ENCODE measurements around the gene HAPLN3. TPM values are rescaled to one million over a fixed set of nuclear protein-coding genes. Genes with fewer than 3 reads are reported as not detected.

HAPLN3 gene
- total RNA-seq, 1 donor from 2014 or later = 5.2 TPM

GRCh38 chr15:88911766-88912118 is 16.4 kb upstream of the HAPLN3 start:
- DNase-seq (ENCODE audit: low spot score) = no peak

GRCh38 chr15:88909956-88910831 is 14.8 kb upstream of the HAPLN3 start:
- DNase-seq (ENCODE audit: low spot score) = no peak

- no peak for DNase-seq (ENCODE audit: low spot score)
These were observed 13.6 kb upstream of the HAPLN3 start for GRCh38 chr15:88908697-88909621.

GRCh38 chr15:88908123-88908522 is 12.8 kb upstream of the HAPLN3 start:
- DNase-seq (ENCODE audit: low spot score) = no peak

- DNase-seq (ENCODE audit: low spot score) = no peak
These were observed 11.8 kb upstream of the HAPLN3 start for GRCh38 chr15:88907111-88907510.

- DNase-seq (ENCODE audit: low spot score) = no peak
These were observed 11.2 kb upstream of the HAPLN3 start for GRCh38 chr15:88906551-88906950.

- no peak for DNase-seq (ENCODE audit: low spot score)
These were observed 10.8 kb upstream of the HAPLN3 start for GRCh38 chr15:88906130-88906529.

- DNase-seq (ENCODE audit: low spot score) = no peak
These were observed 10.2 kb upstream of the HAPLN3 start for GRCh38 chr15:88905576-88905975.

- no peak for DNase-seq (ENCODE audit: low spot score)
These were observed 9.4 kb upstream of the HAPLN3 start for GRCh38 chr15:88904624-88905327.

GRCh38 chr15:88904257-88904623 is 8.9 kb upstream of the HAPLN3 start:
- no peak for DNase-seq (ENCODE audit: low spot score)

- DNase-seq (ENCODE audit: low spot score) = no peak
These were observed 7.5 kb upstream of the HAPLN3 start for GRCh38 chr15:88902846-88903245.

- DNase-seq (ENCODE audit: low spot score) = no peak
These were observed 7.0 kb upstream of the HAPLN3 start for GRCh38 chr15:88902221-88902835.

GRCh38 chr15:88901508-88902220 is 6.3 kb upstream of the HAPLN3 start:
- DNase-seq (ENCODE audit: low spot score) = no peak

- DNase-seq (ENCODE audit: low spot score) = no peak
These were observed 5.7 kb upstream of the HAPLN3 start for GRCh38 chr15:88900982-88901418.

GRCh38 chr15:88900309-88900981 is 5.1 kb upstream of the HAPLN3 start:
- no peak for DNase-seq (ENCODE audit: low spot score)

- no peak for DNase-seq (ENCODE audit: low spot score)
These were observed 3.9 kb upstream of the HAPLN3 start for GRCh38 chr15:88899251-88899650.

GRCh38 chr15:88898736-88899135 is 3.4 kb upstream of the HAPLN3 start:
- DNase-seq (ENCODE audit: low spot score) = no peak

GRCh38 chr15:88897456-88898194 is 2.3 kb upstream of the HAPLN3 start:
- DNase-seq (ENCODE audit: low spot score) = no peak

- no peak for DNase-seq (ENCODE audit: low spot score)
These were observed 1.8 kb upstream of the HAPLN3 start for GRCh38 chr15:88897142-88897455.
